ENCODE data around the gene ATP6V0B. TPM values are rescaled to one million over a fixed set of nuclear protein-coding genes. Genes with fewer than 3 reads are reported as not detected.

ATP6V0B gene
- total and polyA plus RNA-seq, 10 of the 15 experiments (the other 5 are each of a cell fraction or from before 2014, with no cell fraction given), result 65.3 to 250 (median 144) TPM

- H3K27me3 ChIP-seq (replicated peaks in 1 of 2; ENCODE audit: control insufficient read depth in 2 of 2, insufficient read depth in 2 of 2, low read length in 1 of 2), result no peaks in the 10 kb centered on the region
- H3K27ac ChIP-seq (ENCODE audit: control insufficient read depth, insufficient read depth), result no peak overlapping the region
- no peaks in the 10 kb centered on the region; the same call in 1 of the 2 replicates for H3K4me1 ChIP-seq (ENCODE audit: control insufficient read depth, insufficient read depth, low read length)
- ChIA-PET CTCF (interaction anchor here (1.1 to 10.4 kb wide), 6 partner anchors 9 to 703 kb away, joined by 3 to 167 read pairs (median 6); partner anchors contain the start of gene ARTN), POLR2A (interaction anchor here (0.6 kb wide), 1 partner anchor 283 kb away, joined by 3 read pairs; no protein-coding TSS in a partner anchor), SMC1A (ENCODE audit: uncharacterized antibody, unreplicated experiment) (interaction anchor here (0.8 to 7.2 kb wide), 8 partner anchors 8 to 415 kb away, joined by 3 to 100 read pairs (median 4); partner anchors contain the start of gene ARTN), RAD21 (ENCODE audit: unreplicated experiment) (interaction anchor here (5.8 kb wide), 1 partner anchor 177 kb away, joined by 78 read pairs; no protein-coding TSS in a partner anchor)
- ATAC-seq (no peak), DNase-seq (ENCODE audit: low read depth, low spot score) (no peak), FAIRE-seq (no peak)
- no peak overlapping the region for H3K4me2 ChIP-seq (ENCODE audit: control insufficient read depth, insufficient read depth)
- intact Hi-C loops (cut with micrococcal nuclease; ENCODE audit: unreplicated experiment) (no loop called here), in situ Hi-C loops (cut with MboI) (no loop called here)
- H2AFZ ChIP-seq (ENCODE audit: control insufficient read depth, low read depth, low read length), result no peak overlapping the region
- H3K79me2 ChIP-seq (ENCODE audit: control insufficient read depth, insufficient read depth, low read length), result peaks cover 14% of the 10 kb centered on the region
- H3K9ac ChIP-seq (ENCODE audit: control insufficient read depth, insufficient read depth, low read length), result no peak overlapping the region
- 98% methylated on average over 3 of the region's 3 CpGs for WGBS (ENCODE audit: insufficient coverage, insufficient replicate concordance, low lambda C conversion rate, missing lambda C conversion rate)
- no TSS peak for BruUV-seq (replicated peaks)
- H3K36me3 ChIP-seq (ENCODE audit: control insufficient read depth in 2 of 2, insufficient read depth in 2 of 2, low read length in 1 of 2), result no peaks in the 10 kb centered on the region
- TF ChIP-seq ZBTB11 (CRISPR knock-in tag; IDR thresholded peaks at IDR 0.05) (no peak), DPF2 (IDR thresholded peaks at IDR 0.05) (no peak), STAT1 (conservative IDR thresholded peaks at IDR 0.05) (no peak), EZH2 (IDR thresholded peaks at IDR 0.05; ENCODE audit: borderline replicate concordance, control insufficient read depth, low read depth, low read length) (no peak)
- no peak overlapping the region for H3K4me3 ChIP-seq
- no peaks in the 10 kb centered on the region for H3K9me3 ChIP-seq (replicated peaks; ENCODE audit: control insufficient read depth, insufficient read depth, low read length)
- H4K20me1 ChIP-seq (ENCODE audit: control insufficient read depth, insufficient read depth), result no peaks in the 10 kb centered on the region
These were observed 32.3 kb upstream of the ATP6V0B start for GRCh38 chr1:43942411-43942810.

Data from GM12878 (cell line).